SK-N-SH (cell line): ENCODE results near the gene DLG2. TPM values are rescaled to one million over a fixed set of nuclear protein-coding genes. Genes with fewer than 3 reads are reported as not detected.

Experiments used
- CTCF ChIA-PET: fragments of 300-600, 350-600 bp; formaldehyde crosslinking; extraction: SDS; loops from one replicate; lab custom pipeline; 2021; lab: Yijun Ruan, JAX
- POLR2A ChIA-PET: fragments of 350-600 bp; sonication (Branson Sonifier 250); formaldehyde crosslinking; extraction: SDS; loops from one replicate; lab custom pipeline; 2020; ENCODE audit warnings: antibody characterized with exemption, inconsistent platforms; lab: Yijun Ruan, JAX
- DNase-seq: peaks from one replicate; pipeline ENCODE4 v3.0.0; 2012
- H2AFZ ChIP-seq: fragments of 200-600 bp; sonication (generic); 2 replicates; pipeline ENCODE4 v1.8.1; 2016; ENCODE audit warnings: antibody characterized with exemption, mild to moderate bottlenecking, low read depth
- H3F3A ChIP-seq: fragments of 200-600 bp; sonication (generic); replicated peaks from 2 replicates; pipeline ENCODE3; 2016; ENCODE audit warnings: antibody characterized with exemption, mild to moderate bottlenecking; ENCODE audit not compliant: insufficient read depth
- H3K27ac ChIP-seq, 2 experiments: fragments of 200-500 bp in 1 of 2; fragments of 200-600 bp in 1 of 2; sonication (Bioruptor generic) in 1 of 2; sonication (generic), shearing (Covaris generic) in 1 of 2; 2 replicates each; pipeline versions ENCODE4 v1.5.1 to v1.6.1; 2014 to 2016; ENCODE audit warnings: low read depth in 2 of 2, inconsistent platforms in 1 of 2, low read length in 1 of 2, mild to moderate bottlenecking in 1 of 2, mixed read lengths in 1 of 2
- H3K27me3 ChIP-seq: fragments of 200-600 bp; sonication (generic), shearing (Covaris generic); 2 replicates; pipeline ENCODE4 v1.6.1; 2016; ENCODE audit warnings: mixed run types; ENCODE audit not compliant: insufficient read depth
- H3K36me3 ChIP-seq, 2 experiments: fragments of 200-500 bp in 1 of 2; fragments of 200-600 bp in 1 of 2; sonication (Bioruptor generic) in 1 of 2; sonication (generic) in 1 of 2; replicated peaks in 1 of 2; 2 replicates each; pipeline versions ENCODE3 to v1.5.1; 2014 to 2016; ENCODE audit warnings: low read length in 1 of 2, mild to moderate bottlenecking in 1 of 2; ENCODE audit not compliant: insufficient read depth in 2 of 2, control insufficient read depth in 1 of 2
- H3K4me1 ChIP-seq, 2 experiments: fragments of 200-500 bp in 1 of 2; fragments of 200-600 bp in 1 of 2; sonication (Bioruptor generic) in 1 of 2; sonication (generic), shearing (Covaris generic) in 1 of 2; 2 replicates each; pipeline versions ENCODE4 v1.5.1 to v1.6.1; 2014 to 2016; ENCODE audit warnings: low read depth in 1 of 2, low read length in 1 of 2, mixed run types in 1 of 2; ENCODE audit not compliant: insufficient read depth in 2 of 2, control insufficient read depth in 1 of 2
- H3K4me2 ChIP-seq: fragments of 200-600 bp; sonication (generic), shearing (Covaris generic); 2 replicates; pipeline ENCODE4 v1.6.1; 2017; ENCODE audit warnings: mixed run types
- H3K4me3 ChIP-seq, 2 experiments: fragments of 200-500 bp in 1 of 2; fragments of 200-600 bp in 1 of 2; sonication (Bioruptor generic) in 1 of 2; sonication (generic), shearing (Covaris generic) in 1 of 2; 2 replicates each; pipeline versions ENCODE4 v1.5.1 to v1.8.1; 2014 to 2016; ENCODE audit warnings: low read depth in 2 of 2, inconsistent platforms in 1 of 2, low read length in 1 of 2, mild to moderate bottlenecking in 1 of 2, mixed read lengths in 1 of 2, moderate library complexity in 1 of 2
- H3K79me2 ChIP-seq: fragments of 200-600 bp; sonication (generic); 2 replicates; pipeline ENCODE4 v1.8.1; 2017; ENCODE audit warnings: mild to moderate bottlenecking; ENCODE audit not compliant: insufficient read depth
- H3K9ac ChIP-seq: fragments of 200-600 bp; sonication (generic); 2 replicates; pipeline ENCODE4 v1.6.1; 2017; ENCODE audit warnings: mixed run types
- H3K9me2 ChIP-seq: fragments of 200-600 bp; sonication (generic); 2 replicates; pipeline ENCODE4 v1.6.1; 2017; ENCODE audit warnings: mixed run types
- H3K9me3 ChIP-seq: fragments of 200-600 bp; sonication (generic); 2 replicates; pipeline ENCODE4 v1.6.1; 2017; ENCODE audit warnings: mixed run types, mild to moderate bottlenecking, moderate library complexity
- H4K20me1 ChIP-seq: fragments of 200-600 bp; sonication (generic); 2 replicates; pipeline ENCODE4 v1.6.1; 2017; ENCODE audit warnings: mild to moderate bottlenecking, mixed run types; ENCODE audit not compliant: insufficient read depth
- EZH2phosphoT487 ChIP-seq: fragments of 200-600 bp; sonication (generic); IDR thresholded peaks from 2 replicates; pipeline ENCODE4 v1.6.1; 2017; ENCODE audit warnings: low read depth, mixed run types, mild to moderate bottlenecking, antibody characterized with exemption, moderate library complexity, borderline replicate concordance
- FOSL2 ChIP-seq: IDR thresholded peaks from 2 replicates; pipeline ENCODE4 v1.4.0; 2012; ENCODE audit warnings: low read depth, mild to moderate bottlenecking, moderate library complexity, borderline replicate concordance
- MAX ChIP-seq: IDR thresholded peaks from 2 replicates; pipeline ENCODE4 v1.4.0; 2012; ENCODE audit warnings: low read depth
- MXI1 ChIP-seq: IDR thresholded peaks from 2 replicates; pipeline ENCODE4 v1.6.1; 2012; ENCODE audit warnings: mild to moderate bottlenecking, low read depth, low read length, improper control_type of control experiment
- NRF1 ChIP-seq: IDR thresholded peaks from 2 replicates; pipeline ENCODE4 v1.6.1; 2012; ENCODE audit warnings: low read depth, mild to moderate bottlenecking, low read length
- PBX3 ChIP-seq: IDR thresholded peaks from 2 replicates; pipeline ENCODE4; 2012
- POLR2AphosphoS5 ChIP-seq: IDR thresholded peaks from 2 replicates; pipeline ENCODE4 v1.6.1; 2012; ENCODE audit warnings: low read depth, low read length
- REST ChIP-seq: IDR thresholded peaks from 2 replicates; pipeline ENCODE4 v1.6.1; 2012; ENCODE audit warnings: mild to moderate bottlenecking, low read depth, low read length, moderate library complexity
- SIN3A ChIP-seq: IDR thresholded peaks from 2 replicates; pipeline ENCODE4 v1.6.1; 2012; ENCODE audit warnings: low read depth, mild to moderate bottlenecking, low read length, moderate library complexity, borderline replicate concordance
- TAF1 ChIP-seq: IDR thresholded peaks from 2 replicates; pipeline ENCODE4 v1.6.1; 2012; ENCODE audit warnings: low read depth, mild to moderate bottlenecking, low read length, moderate library complexity, borderline replicate concordance
- TCF12 ChIP-seq: IDR thresholded peaks from 2 replicates; pipeline ENCODE4 v1.4.0; 2012
- TEAD4 ChIP-seq: IDR thresholded peaks from 2 replicates; pipeline ENCODE4 v1.4.0; 2012; ENCODE audit warnings: mild to moderate bottlenecking, borderline replicate concordance; ENCODE audit not compliant: insufficient read depth
- USF1 ChIP-seq: IDR thresholded peaks from 2 replicates; pipeline ENCODE4 v1.4.0; 2012; ENCODE audit warnings: low read depth, borderline replicate concordance
- ZBTB33 ChIP-seq: IDR thresholded peaks from 2 replicates; pipeline ENCODE4 v1.4.0; 2012; ENCODE audit warnings: low read depth, borderline replicate concordance
- WGBS: methylation state at CpG from one replicate; pipeline ENCODE4 v1.1.6; 2017; ENCODE audit warnings: low lambda C conversion rate; 5-methylcytosine and 5-hydroxymethylcytosine counted together
- polyA plus RNA-seq, 3 experiments: library from polyadenylated mRNA; depleted of rRNA; stranded (reverse); fragments of >200 nt; gene quantifications; 2 replicates each; pipeline ENCODE4 v1.2.3, GENCODE V29; 2012

DLG2 gene
- polyA plus RNA-seq, 1 of the 3 experiments (the other 2 are of a cell fraction), result 0.21 TPM

- TF ChIP-seq REST (no peak), EZH2phosphoT487 (no peak)
Observed at GRCh38 chr11:83676056-83676601, 1951.0 kb downstream of the DLG2 start (continued).

- CTCF ChIA-PET, result no interaction called here
- POLR2A ChIA-PET, result no interaction called here
- no peaks in the 10 kb centered on the region for H3K36me3 ChIP-seq
- no peak overlapping the region for H3K27ac ChIP-seq
- WGBS, result 55% methylated on average over 1 of the region's 1 CpG
- H3K9ac ChIP-seq, result no peak overlapping the region
- no peaks in the 10 kb centered on the region for H3K79me2 ChIP-seq
- no peaks in the 10 kb centered on the region for H3K27me3 ChIP-seq
- peaks cover 0 to 10% of the 10 kb centered on the region in 2 experiments; a peak in 1 of 4 replicates for H3K4me1 ChIP-seq
- no peaks in the 10 kb centered on the region for H3F3A ChIP-seq
- no peak overlapping the region for H2AFZ ChIP-seq
- no peaks in the 10 kb centered on the region for H3K9me3 ChIP-seq
- H3K9me2 ChIP-seq, result no peaks in the 10 kb centered on the region
- DNase-seq, result no peak
- no peaks in the 10 kb centered on the region for H4K20me1 ChIP-seq
- no peak overlapping the region for H3K4me2 ChIP-seq
- no peak overlapping the region for H3K4me3 ChIP-seq
- no peak for TF ChIP-seq REST
- TF ChIP-seq MAX, result no peak
- no peak for TF ChIP-seq NRF1
- TF ChIP-seq PBX3, result no peak
- TF ChIP-seq FOSL2, result no peak
- TF ChIP-seq USF1, result no peak
- TF ChIP-seq ZBTB33, result no peak
- no peak for TF ChIP-seq POLR2AphosphoS5
- TF ChIP-seq MXI1, result no peak
- no peak for TF ChIP-seq TCF12
- no peak for TF ChIP-seq TAF1
- TF ChIP-seq SIN3A, result no peak
- TF ChIP-seq TEAD4, result no peak
Observed at GRCh38 chr11:83674102-83674896, 1952.8 kb downstream of the DLG2 start.
